Smooth muscle cell of the pulmonary artery (primary cell): ENCODE data around the gene FSD2. TPM values are rescaled to one million over a fixed set of nuclear protein-coding genes. Genes with fewer than 3 reads are reported as not detected.

Source experiments
- total RNA-seq: library from RNA; depleted of rRNA; stranded (reverse); fragments of >200 nt; gene quantifications from 2 replicates; pipeline ENCODE4 v1.2.3, GENCODE V29; 2014

FSD2 gene
- total RNA-seq: not detected in 2 replicates

GRCh38 chr15:82805994-82806406 lies at the start of gene FSD2:
Gene FSD2 (minus strand): TSS chr15:82806069. CDS start chr15:82787390, 18,679 bp downstream.

GRCh38 chr15:82809308-82810060 lies 3.6 kb upstream of the FSD2 start, which contains the start of gene WHAMM:
Gene WHAMM (plus strand): TSS chr15:82809628. CDS start chr15:82809727, 99 bp downstream.

GRCh38 chr15:82709421-82710207 lies 96.3 kb downstream of the FSD2 start, which contains the start of gene AP3B2:
Gene AP3B2 (minus strand): TSS chr15:82709875. CDS start chr15:82709706, 169 bp downstream.

Other genes starting within 250 kb of the FSD2 start
- 9.0 and 14.1 TPM in 2 replicates for gene CPEB1, start 158.7 kb downstream of the FSD2 start, total RNA-seq
- 0.10 and 0.39 TPM in 2 replicates for gene AP3B2, start 96.2 kb downstream of the FSD2 start, total RNA-seq
- gene WHAMM, start 3.6 kb upstream of the FSD2 start, total RNA-seq: 4.2 and 5.3 TPM in 2 replicates
- 5.7 and 11.6 TPM in 2 replicates for gene HOMER2, start 146.7 kb upstream of the FSD2 start, total RNA-seq
- 23.8 and 25.8 TPM in 2 replicates for gene RAMAC, start 180.1 kb upstream of the FSD2 start, total RNA-seq
- gene C15orf40, start 205.6 kb upstream of the FSD2 start, total RNA-seq: 8.9 and 9.7 TPM in 2 replicates